A673 (cell line): ENCODE results near the gene ACSL1. TPM values are rescaled to one million over a fixed set of nuclear protein-coding genes. Genes with fewer than 3 reads are reported as not detected.

ENCODE experiments used
- BruUV-seq: library from RNA; stranded (reverse); fragments of 400-500 nt; replicated peaks from 2 replicates; lab custom pipeline; 2021; lab: Mats Ljungman, UMichigan
- CTCF ChIA-PET: fragments of 300-600 bp; sonication (Branson Sonifier 250); formaldehyde crosslinking; loops from one replicate; lab custom pipeline; 2022; ENCODE audit warnings: antibody characterized with exemption; lab: Charles Lee
- POLR2A ChIA-PET: fragments of 300-600 bp; sonication (Branson Sonifier 250); formaldehyde crosslinking; loops from one replicate; lab custom pipeline; 2022; ENCODE audit warnings: antibody characterized with exemption; ENCODE audit not compliant: low non-redundant PET; lab: Charles Lee
- DNase-seq: peaks from one replicate; pipeline ENCODE4 v3.0.0-alpha.2; 2015; ENCODE audit warnings: low spot score
- H3K27ac ChIP-seq: fragments of 200-600 bp; sonication (generic); 2 replicates; pipeline ENCODE4 v1.5.1; 2016; ENCODE audit warnings: mixed run types, low read depth, mild to moderate bottlenecking, mixed read lengths, antibody characterized with exemption, low read length; ENCODE audit not compliant: poor library complexity, severe bottlenecking
- H3K27me3 ChIP-seq: fragments of 200-600 bp; sonication (generic); replicated peaks from 2 replicates; pipeline ENCODE4 v1.6.1; 2017; ENCODE audit warnings: mixed run types, low read depth, mild to moderate bottlenecking, mixed read lengths, antibody characterized with exemption, low read length; ENCODE audit not compliant: insufficient read depth, poor library complexity
- H3K36me3 ChIP-seq: fragments of 200-600 bp; sonication (generic); 2 replicates; pipeline ENCODE4 v1.6.1; 2016; ENCODE audit warnings: mixed run types, mild to moderate bottlenecking, mixed read lengths, antibody characterized with exemption, low read length; ENCODE audit not compliant: insufficient read depth, poor library complexity, severe bottlenecking
- H3K4me1 ChIP-seq: fragments of 200-600 bp; sonication (generic); 2 replicates; pipeline ENCODE4 v1.6.1; 2017; ENCODE audit warnings: mixed run types, mild to moderate bottlenecking, mixed read lengths, antibody characterized with exemption, low read length; ENCODE audit not compliant: insufficient read depth, poor library complexity, severe bottlenecking
- H3K4me3 ChIP-seq: fragments of 200-600 bp; sonication (generic); 2 replicates; pipeline ENCODE4 v1.5.1; 2016; ENCODE audit warnings: low read depth, mixed run types, mild to moderate bottlenecking, mixed read lengths, low read length; ENCODE audit not compliant: poor library complexity, severe bottlenecking
- H3K9me3 ChIP-seq: fragments of 200-600 bp; sonication (generic); 2 replicates; pipeline ENCODE4 v1.6.1; 2016; ENCODE audit warnings: mixed run types, low read depth, mild to moderate bottlenecking, mixed read lengths, antibody characterized with exemption, low read length; ENCODE audit not compliant: poor library complexity, severe bottlenecking
- CTCF ChIP-seq: fragments of 300-800, 200-600 bp; sonication (generic); conservative IDR thresholded peaks from 2 replicates; pipeline ENCODE4 v1.5.1; 2017; ENCODE audit warnings: low read depth, mild to moderate bottlenecking, antibody characterized with exemption, low read length, moderate library complexity, mixed read lengths
- EZH2 ChIP-seq: fragments of 200-600 bp; sonication (generic); IDR thresholded peaks from 2 replicates; pipeline ENCODE4 v1.6.1; 2017; ENCODE audit warnings: borderline replicate concordance, low read depth, mild to moderate bottlenecking, mixed read lengths, antibody characterized with exemption, low read length; ENCODE audit not compliant: poor library complexity, severe bottlenecking
- intact Hi-C: fragments of 100-400 bp; cut with micrococcal nuclease; formaldehyde crosslinking; loops from one replicate; pipeline ENCODE4 v1.10.0; 2022; ENCODE audit not compliant: unreplicated experiment
- total RNA-seq: library from RNA; stranded (reverse); gene quantifications from 2 replicates; pipeline ENCODE4 v1.2.3, GENCODE V29; 2021

Gene ACSL1
- total RNA-seq, 1 experiment from 2014 or later = 5.2 TPM

- H3K27ac ChIP-seq = no peak overlapping the region
- no peaks in the 10 kb centered on the region for H3K9me3 ChIP-seq
- H3K36me3 ChIP-seq = no peaks in the 10 kb centered on the region
- intact Hi-C loops = no loop called here
- ChIA-PET POLR2A (no interaction called here), CTCF (no interaction called here)
- TF ChIP-seq EZH2 (no peak), CTCF (no peak)
- no peaks in the 10 kb centered on the region for H3K27me3 ChIP-seq
- DNase-seq = no peak
- H3K4me1 ChIP-seq = no peaks in the 10 kb centered on the region
- BruUV-seq = no TSS peak
- no peak overlapping the region for H3K4me3 ChIP-seq
Observed at GRCh38 chr4:184860018-184860779, 34.4 kb upstream of the ACSL1 start.

GRCh38 chr4:184857441-184858121 is 31.8 kb upstream of the ACSL1 start:
- ChIA-PET POLR2A (no interaction called here), CTCF (interaction anchor here (0.6 kb wide), 1 partner anchor 10 kb away, joined by 4 read pairs; no protein-coding TSS in a partner anchor)
- no peaks in the 10 kb centered on the region for H3K9me3 ChIP-seq
- H3K27ac ChIP-seq = no peak overlapping the region
- no TSS peak for BruUV-seq
- intact Hi-C loops = no loop called here
- no peak overlapping the region for H3K4me3 ChIP-seq
- TF ChIP-seq CTCF = no peak
- TF ChIP-seq EZH2 = no peak
- no peaks in the 10 kb centered on the region for H3K36me3 ChIP-seq
- H3K4me1 ChIP-seq = no peaks in the 10 kb centered on the region
- DNase-seq = no peak
- no peaks in the 10 kb centered on the region for H3K27me3 ChIP-seq

GRCh38 chr4:184856277-184856609 is 30.5 kb upstream of the ACSL1 start:
- CTCF ChIA-PET = interaction anchor here (0.8 kb wide), 1 partner anchor 178 kb away, joined by 5 read pairs; no protein-coding TSS in a partner anchor

More at GRCh38 chr4:184856277-184856609, 30.5 kb upstream of the ACSL1 start:
- Histone ChIP-seq H3K4me1 (peaks cover 6% of the 10 kb centered on the region), H3K27me3 (no peaks in the 10 kb centered on the region), H3K4me3 (no peak overlapping the region), H3K27ac (no peak overlapping the region), H3K36me3 (no peaks in the 10 kb centered on the region), H3K9me3 (no peaks in the 10 kb centered on the region)
- POLR2A ChIA-PET = no interaction called here
- no peak for DNase-seq
- BruUV-seq = no TSS peak
- intact Hi-C loops = no loop called here
- no peak for TF ChIP-seq CTCF
- no peak for TF ChIP-seq EZH2
